GM21515 (cell line): ENCODE results near the gene IL23R.

Source experiments
- ATAC-seq: cut with Tn5 transposase; IDR thresholded peaks from one replicate; pipeline ENCODE4 v1.9.1; 2021; ENCODE audit not compliant: unreplicated experiment

IL23R gene

DNA sequence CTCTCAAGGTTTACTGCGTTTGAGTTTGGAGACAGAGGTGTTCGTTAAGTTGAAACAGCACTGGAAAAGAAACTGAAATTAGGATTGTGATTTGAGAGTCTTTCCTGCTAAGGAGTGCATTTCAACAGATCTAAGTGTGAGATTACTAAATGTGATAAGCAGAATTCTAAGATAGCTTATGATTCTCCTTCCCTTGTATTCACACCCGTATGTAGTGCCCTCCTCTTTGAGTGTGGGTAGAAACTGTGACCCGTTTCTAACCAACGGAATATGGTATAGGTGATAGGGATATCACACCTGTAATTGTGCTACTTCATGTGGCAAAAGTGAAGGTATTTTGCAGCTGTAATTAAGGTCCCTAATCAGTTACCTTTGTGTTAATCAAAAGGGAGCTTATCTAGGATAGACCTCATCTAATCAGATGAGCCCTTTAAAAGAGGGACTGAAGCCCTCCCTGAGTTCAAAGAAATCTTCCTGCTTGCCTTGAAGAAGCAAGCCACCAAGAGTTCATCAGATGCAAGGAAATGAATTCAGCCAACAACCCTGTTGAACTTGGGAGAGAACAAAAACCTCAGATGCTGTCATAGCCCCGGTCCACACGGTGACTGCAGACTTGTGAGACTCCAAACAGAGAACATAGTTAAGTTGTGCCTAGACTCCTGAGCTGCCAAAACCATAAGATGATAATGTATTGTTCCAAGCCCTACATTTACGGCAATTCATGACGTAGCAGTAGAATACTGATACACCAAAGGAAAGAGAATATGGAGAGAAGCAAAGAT, 128.8 kb downstream of the IL23R start:
- ATAC-seq = no peak

DNA sequence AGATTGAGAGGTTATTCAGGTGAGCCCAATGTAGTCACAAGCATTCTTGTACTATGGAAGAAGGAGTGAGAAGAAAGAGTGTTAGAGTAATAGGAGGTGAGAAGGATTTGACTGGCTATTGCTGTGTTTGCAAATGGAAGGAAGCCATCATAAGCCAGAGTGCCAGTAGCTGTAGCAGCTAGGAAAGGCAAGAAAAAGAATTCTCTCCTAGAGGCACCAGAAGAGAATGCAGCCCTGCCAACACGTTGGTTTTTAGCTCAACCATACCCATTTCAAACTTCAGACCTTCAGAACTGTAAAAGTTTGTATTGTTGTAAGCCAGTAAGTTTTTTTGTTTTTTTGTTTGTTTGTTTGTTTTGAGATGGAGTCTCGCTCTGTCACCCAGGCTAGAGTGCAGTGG, 132.5 kb downstream of the IL23R start:
- no peak for ATAC-seq

DNA sequence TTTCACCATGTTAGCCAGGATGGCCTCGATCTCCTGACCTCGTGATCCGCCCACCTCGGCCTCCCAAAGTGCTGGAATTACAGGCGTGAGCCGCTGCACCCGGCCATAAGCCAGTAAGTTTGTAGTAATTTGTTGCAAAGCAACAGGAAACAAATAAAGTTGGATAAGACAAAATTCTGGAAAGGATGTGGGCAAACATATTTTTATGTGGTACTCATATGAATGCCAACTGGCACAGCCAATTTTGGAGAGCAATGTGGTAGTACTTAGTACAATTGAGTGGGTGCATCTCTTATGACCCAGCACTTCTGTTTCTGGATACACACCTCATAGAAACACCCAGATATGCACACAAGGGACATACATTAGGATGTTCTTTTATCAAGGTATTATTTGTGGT, 133.0 kb downstream of the IL23R start:
- no peak for ATAC-seq

DNA sequence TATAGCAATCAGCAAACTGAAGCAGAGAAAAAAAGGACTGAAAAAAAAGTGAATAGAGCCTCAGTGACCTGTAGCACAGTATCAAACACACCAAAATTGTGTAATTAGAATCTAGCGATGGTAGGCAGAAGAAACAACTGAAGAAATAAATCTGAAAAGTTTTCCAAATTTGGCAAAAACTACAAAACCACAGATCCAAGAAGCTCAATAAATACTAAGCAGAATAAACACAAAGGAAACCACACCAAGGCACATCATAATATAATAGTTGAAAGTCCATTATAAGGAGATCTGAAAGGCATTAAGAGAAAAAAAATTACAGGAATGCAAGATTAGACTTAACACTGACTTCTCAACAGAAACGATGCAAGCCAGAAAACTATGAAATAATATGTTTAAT, 134.3 kb downstream of the IL23R start:
- no peak for ATAC-seq

DNA sequence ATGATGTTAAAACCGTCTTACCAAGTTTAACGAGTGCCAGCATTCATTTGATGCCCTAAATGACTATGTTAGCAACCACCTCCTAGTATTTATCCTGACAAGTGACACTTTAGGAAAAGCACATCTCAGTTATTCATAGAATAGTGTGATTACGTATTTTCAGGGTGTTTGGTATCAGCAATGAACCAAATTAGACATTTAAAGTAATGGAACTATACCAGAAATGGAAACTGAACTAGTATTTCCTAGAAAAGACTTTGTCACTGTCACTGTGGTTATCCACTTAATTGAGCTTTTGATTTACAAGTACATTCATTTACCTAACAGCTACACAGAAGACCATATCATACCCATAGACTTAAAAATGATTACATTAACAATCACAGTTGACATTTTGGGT, 137.8 kb downstream of the IL23R start:
- ATAC-seq = no peak

DNA sequence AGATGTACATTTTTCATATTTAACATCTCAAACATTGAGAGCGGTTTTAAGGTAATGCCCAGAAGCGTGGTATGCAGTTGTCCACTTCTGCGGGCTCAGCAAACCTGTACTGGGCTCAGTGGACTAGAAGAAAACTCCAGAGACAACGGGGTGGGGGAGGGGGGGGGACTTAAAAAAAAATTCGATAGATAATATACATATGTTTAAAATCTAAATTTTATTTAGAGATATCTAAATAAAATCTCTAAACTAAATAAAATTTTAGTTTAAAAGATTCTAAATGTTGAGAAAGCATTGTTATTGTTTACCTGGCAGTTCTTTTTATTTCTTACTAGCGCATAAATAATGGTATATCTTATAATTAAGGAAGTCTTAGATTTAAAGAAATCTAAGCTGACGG, 140.3 kb downstream of the IL23R start:
- no peak for ATAC-seq

DNA sequence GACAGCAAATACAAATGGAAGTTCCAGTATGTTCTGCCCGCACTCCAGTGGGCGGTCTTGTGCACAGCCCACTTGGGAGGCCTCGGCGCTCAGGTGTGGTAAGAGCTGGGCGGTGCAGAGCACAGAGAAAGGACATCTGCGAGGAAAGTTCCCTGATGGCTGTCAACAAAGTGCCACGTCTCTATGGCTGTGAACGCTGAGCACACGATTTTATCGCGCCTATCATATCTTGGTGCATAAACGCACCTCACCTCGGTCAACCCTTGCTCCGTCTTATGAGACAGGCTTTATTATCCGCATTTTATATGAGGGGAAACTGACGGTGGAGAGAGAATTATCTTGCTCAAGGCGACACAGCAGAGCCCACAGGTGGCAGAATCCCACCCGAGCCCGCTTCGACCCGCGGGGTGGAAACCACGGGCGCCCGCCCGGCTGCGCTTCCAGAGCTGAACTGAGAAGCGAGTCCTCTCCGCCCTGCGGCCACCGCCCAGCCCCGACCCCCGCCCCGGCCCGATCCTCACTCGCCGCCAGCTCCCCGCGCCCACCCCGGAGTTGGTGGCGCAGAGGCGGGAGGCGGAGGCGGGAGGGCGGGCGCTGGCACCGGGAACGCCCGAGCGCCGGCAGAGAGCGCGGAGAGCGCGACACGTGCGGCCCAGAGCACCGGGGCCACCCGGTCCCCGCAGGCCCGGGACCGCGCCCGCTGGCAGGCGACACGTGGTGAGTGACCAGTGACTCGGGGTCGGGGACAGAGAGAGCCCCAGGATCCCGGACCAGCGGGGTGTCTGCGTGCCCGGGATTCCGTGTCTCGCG, 141.2 kb downstream of the IL23R start, which contains the start of gene IL12RB2:
IL12RB2 (plus strand) TSS at position 623 of the 810 bp plus-strand sequence. CDS start 12,496 bp downstream, outside the sequence.
- ATAC-seq = no peak

DNA sequence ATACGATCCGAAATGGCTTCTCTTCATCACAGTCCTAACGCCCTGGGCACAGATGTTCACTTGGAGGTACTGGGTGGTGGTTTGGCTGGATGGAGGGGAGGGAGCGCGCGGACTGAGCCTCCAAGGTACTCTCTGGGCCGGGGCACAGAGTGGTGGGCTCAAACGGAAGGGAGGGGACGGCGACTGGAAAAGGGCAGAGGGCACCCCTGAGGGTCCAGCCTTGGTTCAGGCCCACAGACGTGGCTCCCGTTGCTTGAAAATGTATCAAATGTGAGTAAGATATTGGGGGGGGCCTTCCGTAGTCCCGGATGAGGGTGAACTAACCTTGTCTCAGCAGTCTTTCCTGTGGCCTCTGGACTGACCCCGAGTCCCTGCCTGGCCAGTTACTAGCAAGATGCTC, 141.9 kb downstream of the IL23R start:
- no peak for ATAC-seq
